Activated naive CD4-positive, alpha-beta T cell treated with anti-CD3 and anti-CD28 coated beads, Interleukin-2, amount 10 ng/mL, durations not matched to agents 7 days and 5 days (primary cell): ENCODE measurements around the gene ABCA2.
A peak's percentile ranks its signal among the peaks of the same experiment; 100 is the strongest.

Source experiments
- CTCF ChIA-PET: fragments of 350-600 bp; sonication (Branson Sonifier 250); formaldehyde crosslinking; loops from one replicate; lab custom pipeline; 2021; ENCODE audit warnings: antibody characterized with exemption; lab: Charles Lee
- DNase-seq: peaks from one replicate; pipeline ENCODE4 v3.0.0-alpha.2; 2020
- H3K27ac Mint-ChIP-seq: one replicate; pipeline ENCODE4 v1.8.0; 2021; ENCODE audit warnings: mild to moderate bottlenecking, moderate library complexity, mixed read lengths
- H3K27me3 Mint-ChIP-seq: one replicate; pipeline ENCODE4 v1.8.0; 2021; ENCODE audit warnings: mild to moderate bottlenecking, mixed read lengths
- H3K36me3 Mint-ChIP-seq: one replicate; pipeline ENCODE4 v1.8.0; 2021; ENCODE audit warnings: mixed read lengths
- H3K4me1 Mint-ChIP-seq: one replicate; pipeline ENCODE4 v1.8.0; 2021; ENCODE audit warnings: mixed read lengths
- H3K4me3 Mint-ChIP-seq: one replicate; pipeline ENCODE4 v1.8.0; 2021; ENCODE audit warnings: mild to moderate bottlenecking, moderate library complexity, mixed read lengths
- H3K9me3 Mint-ChIP-seq: one replicate; pipeline ENCODE4 v1.8.0; 2021; ENCODE audit warnings: mixed read lengths

ABCA2 gene

DNA sequence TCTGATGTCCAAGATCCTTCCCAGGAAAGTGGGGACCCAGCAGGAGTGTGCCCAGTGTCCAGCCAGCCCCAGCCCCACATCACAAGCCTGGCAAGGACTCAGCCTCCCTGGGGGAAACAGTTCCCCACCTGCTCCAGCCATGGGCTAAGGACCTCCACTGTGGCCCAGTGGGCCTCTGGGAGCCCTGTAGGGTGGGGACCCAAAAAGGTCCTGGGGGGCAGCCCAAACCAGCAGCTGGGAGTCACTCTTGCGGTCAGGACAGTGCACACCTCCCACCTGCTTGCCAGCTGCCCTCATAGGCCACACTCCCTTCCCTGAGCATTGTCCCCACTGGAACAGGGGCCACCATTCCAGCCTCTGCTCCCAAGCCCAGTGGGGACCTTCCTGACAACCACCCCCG lies 1.7 kb downstream of the ABCA2 start:
- Mint-ChIP-seq H3K4me3 (no peak overlapping the region), H3K4me1 (peaks cover 37% of the 10 kb centered on the region)

DNA sequence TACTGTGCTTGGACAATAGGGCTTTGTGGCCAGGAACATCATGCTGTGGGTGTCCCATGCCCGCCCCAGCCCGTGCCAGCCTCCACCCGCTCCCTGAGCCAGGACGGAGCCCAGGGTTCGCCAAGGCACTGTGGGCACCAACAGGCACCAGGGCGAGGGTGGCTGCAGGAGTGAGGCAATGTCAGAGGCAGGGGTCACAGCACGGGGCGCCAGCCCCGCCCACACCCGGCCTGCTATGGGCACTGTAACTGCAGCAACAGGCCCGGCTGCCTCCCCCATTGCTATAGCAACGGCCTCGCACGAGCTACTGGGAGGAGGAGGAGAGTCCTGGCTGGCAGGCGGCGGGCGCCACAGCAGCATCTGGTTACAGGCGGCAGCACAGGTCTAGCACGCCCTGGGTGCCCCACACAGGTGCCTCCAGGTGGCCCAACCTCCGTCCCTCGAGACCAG lies 2.5 kb downstream of the ABCA2 start:
- CTCF ChIA-PET = interaction anchor here (1.2 to 2.7 kb wide), 4 partner anchors 9 to 78 kb away, joined by 3 to 13 read pairs (median 4); partner anchors contain the start of gene NPDC1

More for the DNA sequence above, 1.7 kb downstream of the ABCA2 start:
- Mint-ChIP-seq H3K27me3 (peaks cover 31% of the 10 kb centered on the region), H3K36me3 (no peaks in the 10 kb centered on the region), H3K27ac (no peak overlapping the region), H3K9me3 (no peaks in the 10 kb centered on the region)
- CTCF ChIA-PET = interaction anchor here (1.2 to 2.7 kb wide), 4 partner anchors 9 to 79 kb away, joined by 3 to 13 read pairs (median 4); partner anchors contain the start of gene NPDC1
- DNase-seq = no peak

DNA sequence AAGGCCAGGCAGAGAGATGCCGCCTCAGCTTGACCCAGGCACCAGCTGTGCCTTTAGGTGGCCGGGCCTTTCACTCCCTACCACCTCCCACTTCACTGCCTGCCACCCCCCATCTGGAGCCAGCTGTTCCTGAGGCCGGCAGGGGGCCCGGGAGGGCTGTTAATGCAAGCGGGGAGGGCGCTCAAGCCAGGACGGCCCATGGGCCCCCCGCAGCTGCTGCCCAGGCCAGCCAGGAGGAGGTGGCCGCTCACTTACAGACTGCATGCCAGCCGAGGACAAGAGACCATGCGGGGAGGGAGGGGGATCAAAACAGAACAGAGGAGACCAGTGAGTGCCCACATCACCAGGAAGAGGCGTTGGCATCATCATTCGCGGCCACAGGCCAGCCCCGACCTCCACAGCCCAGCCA lies 4.5 kb downstream of the ABCA2 start:
- no peak for DNase-seq

More for the DNA sequence above, 2.5 kb downstream of the ABCA2 start:
- Mint-ChIP-seq H3K27me3 (peaks cover 25% of the 10 kb centered on the region), H3K4me3 (no peak overlapping the region), H3K27ac (no peak overlapping the region), H3K9me3 (no peaks in the 10 kb centered on the region), H3K36me3 (no peaks in the 10 kb centered on the region), H3K4me1 (peaks cover 31% of the 10 kb centered on the region)
- no peak for DNase-seq

DNA sequence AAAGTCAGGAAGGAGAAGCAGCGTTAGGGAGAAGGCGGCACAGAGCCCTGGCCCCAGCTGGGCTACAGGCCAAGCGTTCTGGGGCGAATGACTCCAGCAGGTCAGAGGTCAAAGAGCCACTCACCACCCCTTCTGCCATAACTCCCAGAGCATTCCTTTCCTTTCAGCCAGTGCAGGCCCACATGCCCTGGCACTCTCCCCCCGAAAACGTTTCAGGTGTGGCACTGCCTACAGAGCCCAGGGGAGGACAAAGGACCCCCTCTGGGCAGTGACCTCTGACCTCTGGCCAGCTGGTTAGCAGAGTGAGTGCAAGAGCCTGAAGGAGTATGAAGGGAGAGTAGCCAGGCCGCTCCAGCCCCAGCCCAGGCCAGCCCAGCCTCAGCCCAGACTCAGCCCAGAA lies 4.9 kb downstream of the ABCA2 start:
- H3K36me3 Mint-ChIP-seq = no peaks in the 10 kb centered on the region
- CTCF ChIA-PET = interaction anchor here (0.5 to 1.9 kb wide), 4 partner anchors 12 to 355 kb away, joined by 3 to 7 read pairs (median 3); no protein-coding TSS in a partner anchor
- no peak overlapping the region for H3K27ac Mint-ChIP-seq
- peaks cover 12% of the 10 kb centered on the region for H3K4me1 Mint-ChIP-seq
- no peak overlapping the region for H3K4me3 Mint-ChIP-seq
- no peaks in the 10 kb centered on the region for H3K9me3 Mint-ChIP-seq
- H3K27me3 Mint-ChIP-seq = peaks cover 10% of the 10 kb centered on the region
- DNase-seq = no peak

More for the DNA sequence above, 4.5 kb downstream of the ABCA2 start:
- H3K36me3 Mint-ChIP-seq = no peaks in the 10 kb centered on the region
- CTCF ChIA-PET = interaction anchor here (0.5 to 1.9 kb wide), 4 partner anchors 12 to 354 kb away, joined by 3 to 7 read pairs (median 3); no protein-coding TSS in a partner anchor
- H3K4me1 Mint-ChIP-seq = peaks cover 12% of the 10 kb centered on the region
- H3K27me3 Mint-ChIP-seq = peaks cover 11% of the 10 kb centered on the region
- H3K4me3 Mint-ChIP-seq = no peak overlapping the region
- no peak overlapping the region for H3K27ac Mint-ChIP-seq
- H3K9me3 Mint-ChIP-seq = no peaks in the 10 kb centered on the region

DNA sequence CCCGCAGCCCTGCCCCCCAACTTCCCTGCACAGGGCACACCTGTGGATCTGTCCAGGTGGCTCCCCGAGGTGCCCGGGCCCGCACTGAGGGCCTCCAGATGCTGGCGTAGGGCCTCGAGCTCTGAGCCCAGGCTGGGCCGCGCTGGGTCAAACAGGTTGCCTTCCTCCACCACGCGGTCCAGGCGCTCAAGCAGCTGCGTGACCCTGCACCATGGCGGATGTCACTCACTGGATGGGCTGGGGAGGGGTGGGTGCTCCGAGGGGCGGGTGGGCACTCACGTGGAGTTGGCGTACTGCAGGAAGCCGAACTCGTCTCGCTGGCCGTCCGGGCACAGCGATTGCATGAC lies 5.4 kb downstream of the ABCA2 start:
- DNase-seq = no peak
- no peak overlapping the region for H3K27ac Mint-ChIP-seq
- no peak overlapping the region for H3K4me3 Mint-ChIP-seq
- H3K36me3 Mint-ChIP-seq = no peaks in the 10 kb centered on the region
- CTCF ChIA-PET = interaction anchor here (1.1 to 1.5 kb wide), 2 partner anchors 14 to 23 kb away, joined by 3 read pairs; no protein-coding TSS in a partner anchor
- no peaks in the 10 kb centered on the region for H3K9me3 Mint-ChIP-seq
- H3K27me3 Mint-ChIP-seq = peaks cover 10% of the 10 kb centered on the region
- H3K4me1 Mint-ChIP-seq = peaks cover 12% of the 10 kb centered on the region

DNA sequence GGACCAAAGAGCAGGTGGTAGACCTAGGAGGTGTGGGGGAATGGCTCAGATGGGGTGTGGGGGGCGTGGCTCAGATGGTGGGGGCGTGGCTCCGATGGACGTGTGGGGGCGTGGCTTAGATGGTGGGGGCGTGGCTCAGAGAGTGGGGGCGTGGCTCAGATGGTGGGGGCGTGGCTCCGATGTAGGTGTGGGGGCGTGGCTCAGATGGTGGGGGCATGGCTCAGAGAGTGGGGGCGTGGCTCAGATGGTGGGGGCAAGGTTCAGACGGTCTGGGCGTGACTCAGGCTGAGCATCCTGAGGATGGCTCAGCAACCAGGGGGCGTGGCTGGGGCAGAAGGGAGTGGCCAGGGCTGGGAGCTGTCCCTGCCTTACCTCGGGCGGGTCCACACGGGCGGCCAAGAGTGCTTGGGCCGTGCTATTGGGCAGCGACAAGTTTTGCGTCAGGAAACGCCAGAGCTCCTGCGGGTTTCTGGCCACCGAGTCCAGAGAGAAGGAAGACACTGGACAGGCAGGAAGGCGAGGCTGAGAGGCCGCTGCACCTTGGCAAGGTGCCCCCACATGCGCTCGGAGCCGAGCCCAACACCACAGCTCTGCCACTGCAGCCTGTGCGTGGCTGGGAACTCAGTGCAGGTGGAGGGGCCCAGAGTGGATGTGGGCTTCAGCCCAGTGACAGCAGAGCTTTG lies 5.9 kb downstream of the ABCA2 start:
- DNase-seq = peak; percentile 82
- no peak overlapping the region for H3K4me3 Mint-ChIP-seq
- H3K36me3 Mint-ChIP-seq = no peaks in the 10 kb centered on the region
- H3K9me3 Mint-ChIP-seq = no peaks in the 10 kb centered on the region
- CTCF ChIA-PET = interaction anchor here (1.1 to 3.9 kb wide), 4 partner anchors 8 to 74 kb away, joined by 3 to 22 read pairs (median 3); partner anchors contain the start of gene ABCA2
- peaks cover 10% of the 10 kb centered on the region for H3K4me1 Mint-ChIP-seq
- peaks cover 6% of the 10 kb centered on the region for H3K27me3 Mint-ChIP-seq
- H3K27ac Mint-ChIP-seq = peak overlapping the region; percentile 38

DNA sequence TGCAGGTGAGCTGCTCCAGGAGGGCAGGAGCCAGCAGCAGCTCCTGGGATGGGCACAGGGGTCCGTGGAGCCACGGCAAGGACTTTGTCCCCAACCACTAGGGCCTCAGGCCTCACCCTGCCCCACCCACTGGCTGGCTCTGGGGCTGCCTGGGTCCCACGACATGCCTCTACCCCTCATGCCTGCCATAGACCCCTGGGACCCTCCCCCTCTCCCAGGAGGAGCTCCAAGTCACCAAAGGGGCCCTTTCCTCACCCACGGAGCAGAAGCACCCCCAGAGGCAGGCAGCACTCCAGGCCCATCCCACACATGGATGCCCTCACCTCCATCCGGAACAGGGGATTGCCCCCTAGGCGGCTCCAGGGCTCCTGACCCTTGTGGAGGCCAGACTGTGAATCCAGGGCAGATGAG lies 6.5 kb downstream of the ABCA2 start:
- no peak overlapping the region for H3K4me3 Mint-ChIP-seq
- peaks cover 5% of the 10 kb centered on the region for H3K36me3 Mint-ChIP-seq
- peaks cover 2% of the 10 kb centered on the region for H3K27me3 Mint-ChIP-seq
- no peak overlapping the region for H3K27ac Mint-ChIP-seq
- H3K9me3 Mint-ChIP-seq = no peaks in the 10 kb centered on the region
- CTCF ChIA-PET = interaction anchor here (1.2 to 3.9 kb wide), 3 partner anchors 8 to 74 kb away, joined by 3 to 22 read pairs (median 3); partner anchors contain the start of gene ABCA2
- DNase-seq = no peak
- peaks cover 7% of the 10 kb centered on the region for H3K4me1 Mint-ChIP-seq

DNA sequence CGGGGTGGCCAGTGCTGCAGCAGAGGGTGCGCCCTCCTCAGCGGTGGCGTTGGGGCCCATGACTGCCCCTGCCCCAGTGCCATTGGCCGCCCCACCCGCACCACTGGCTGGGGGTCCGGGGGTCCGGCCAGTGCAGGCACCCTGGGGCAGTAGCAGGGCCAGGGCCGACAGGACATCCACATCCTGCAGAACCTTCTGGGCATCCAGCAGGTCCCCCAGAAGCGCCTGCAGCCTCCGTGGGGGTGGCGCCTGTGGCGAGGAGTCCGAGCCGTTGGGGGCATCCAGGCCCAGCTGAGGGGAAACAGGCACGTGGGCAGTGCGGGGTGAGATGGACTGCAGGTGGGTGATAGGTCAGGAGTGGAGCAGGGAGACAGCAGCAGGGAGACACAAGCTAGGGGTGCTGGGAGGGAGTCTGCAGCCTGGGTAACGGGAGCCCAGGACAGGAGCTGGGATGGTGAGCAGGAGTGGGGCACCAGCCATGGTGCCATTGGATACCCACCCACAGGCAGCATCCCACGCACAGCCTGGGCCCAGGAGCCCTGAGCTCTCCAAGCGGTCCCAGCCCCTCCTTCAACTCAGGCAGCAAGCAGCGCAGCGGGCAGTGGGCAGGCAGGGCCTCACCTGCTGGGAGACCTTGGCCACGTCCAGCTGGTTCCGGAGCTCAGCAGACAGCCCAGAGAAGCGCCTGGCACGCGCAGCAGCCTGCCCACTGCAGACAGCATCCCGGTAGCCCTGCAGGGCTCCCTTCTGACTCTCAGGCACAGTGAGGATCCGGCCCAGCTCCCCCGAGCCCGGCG lies 7.1 kb downstream of the ABCA2 start:
- no peaks in the 10 kb centered on the region for H3K27me3 Mint-ChIP-seq
- no peak overlapping the region for H3K4me3 Mint-ChIP-seq
- H3K27ac Mint-ChIP-seq = no peak overlapping the region
- CTCF ChIA-PET = interaction anchor here (1.2 to 3.9 kb wide), 3 partner anchors 9 to 73 kb away, joined by 3 to 22 read pairs (median 3); partner anchors contain the start of gene ABCA2
- peaks cover 5% of the 10 kb centered on the region for H3K36me3 Mint-ChIP-seq
- no peaks in the 10 kb centered on the region for H3K9me3 Mint-ChIP-seq
- H3K4me1 Mint-ChIP-seq = peaks cover 5% of the 10 kb centered on the region
- no peak for DNase-seq

DNA sequence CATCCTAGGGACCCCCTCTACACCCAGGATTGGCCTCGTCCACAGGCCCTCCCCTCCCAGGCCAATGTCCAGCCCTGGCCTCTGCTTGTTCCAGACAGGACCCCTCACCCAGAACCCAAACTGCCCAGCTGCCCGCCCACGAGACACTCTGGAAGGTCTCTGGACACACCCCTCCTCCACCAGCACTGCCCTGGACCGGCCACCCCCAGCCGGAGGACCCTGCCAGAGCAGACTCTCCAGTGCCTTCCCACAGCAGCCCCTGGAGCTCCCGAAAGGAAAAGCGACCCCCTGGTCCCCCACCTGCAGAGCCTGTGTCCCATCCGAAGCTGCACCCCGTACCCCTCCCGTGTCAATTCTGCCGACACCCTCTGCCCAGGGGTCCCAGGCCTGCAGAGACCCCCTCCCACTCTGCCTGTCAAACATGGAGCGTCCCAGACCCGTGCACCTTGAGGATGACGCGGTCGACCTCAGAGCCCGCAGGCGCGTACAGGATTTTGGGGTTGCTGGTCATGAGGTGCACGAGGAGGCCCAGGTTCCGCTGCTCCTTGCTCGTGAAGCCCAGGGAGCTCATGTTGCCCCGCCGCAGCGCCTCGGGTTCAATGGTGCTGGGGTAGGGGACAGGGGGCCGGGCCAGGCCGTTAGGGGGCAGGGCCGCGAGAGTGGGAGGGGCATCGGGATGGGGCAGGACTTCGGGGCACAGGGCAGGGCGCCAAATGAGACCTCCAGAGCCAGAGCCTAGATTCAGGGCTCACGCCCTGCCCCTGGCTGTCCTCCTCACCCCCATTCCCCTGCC lies 8.0 kb downstream of the ABCA2 start:
- peaks cover 5% of the 10 kb centered on the region for H3K36me3 Mint-ChIP-seq
- DNase-seq = no peak
- no peaks in the 10 kb centered on the region for H3K9me3 Mint-ChIP-seq
- H3K4me1 Mint-ChIP-seq = peaks cover 5% of the 10 kb centered on the region
- no peak overlapping the region for H3K4me3 Mint-ChIP-seq
- no peaks in the 10 kb centered on the region for H3K27me3 Mint-ChIP-seq
- H3K27ac Mint-ChIP-seq = no peak overlapping the region
- CTCF ChIA-PET = interaction anchor here (3.9 kb wide), 1 partner anchor 10 kb away, joined by 22 read pairs; the partner anchor contains the start of gene ABCA2

DNA sequence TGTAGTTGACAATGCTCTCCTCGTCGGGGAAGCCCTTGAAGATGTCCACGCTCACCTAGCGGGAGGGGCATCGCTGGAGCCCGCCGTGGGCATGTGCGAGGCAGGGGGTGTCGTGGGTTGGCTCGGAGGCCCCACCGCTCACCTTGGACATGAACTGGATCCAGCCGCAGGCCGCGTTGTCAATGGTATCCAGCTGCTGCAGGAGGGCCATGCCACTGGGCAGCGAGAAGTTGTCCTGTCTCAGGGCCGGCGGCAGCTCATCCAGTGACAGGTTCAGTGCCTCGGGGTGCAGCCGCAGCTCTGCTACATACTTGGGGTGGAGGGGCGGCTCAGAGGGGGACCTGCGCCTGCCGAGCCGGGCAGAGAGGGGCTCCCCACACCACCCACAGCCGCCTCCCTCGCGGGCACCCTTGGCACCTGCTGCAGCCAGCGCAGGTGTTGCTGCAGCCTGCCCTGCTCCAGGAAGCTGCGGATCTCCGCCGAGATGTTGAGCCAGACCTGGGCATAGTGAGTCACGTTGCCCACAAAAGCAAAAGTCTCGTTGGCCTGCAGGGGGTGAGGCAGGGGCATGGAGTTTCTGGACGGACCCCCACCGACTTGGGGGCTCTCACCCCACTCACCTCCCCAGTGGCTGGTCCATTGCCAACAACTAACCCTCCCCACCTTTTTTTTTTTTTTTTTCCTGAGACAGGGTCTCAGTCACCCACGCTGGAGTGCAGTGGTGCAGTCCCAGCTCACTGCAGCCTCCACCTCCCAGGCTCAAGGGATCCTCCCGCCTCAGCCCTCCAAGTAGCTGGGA lies 9.1 kb downstream of the ABCA2 start:
- Mint-ChIP-seq H3K4me1 (peaks cover 3% of the 10 kb centered on the region), H3K4me3 (no peak overlapping the region), H3K36me3 (peaks cover 8% of the 10 kb centered on the region), H3K27me3 (no peaks in the 10 kb centered on the region), H3K9me3 (no peaks in the 10 kb centered on the region), H3K27ac (no peak overlapping the region)
- CTCF ChIA-PET = interaction anchor here (3.9 kb wide), 1 partner anchor 11 kb away, joined by 22 read pairs; the partner anchor contains the start of gene ABCA2
- no peak for DNase-seq

DNA sequence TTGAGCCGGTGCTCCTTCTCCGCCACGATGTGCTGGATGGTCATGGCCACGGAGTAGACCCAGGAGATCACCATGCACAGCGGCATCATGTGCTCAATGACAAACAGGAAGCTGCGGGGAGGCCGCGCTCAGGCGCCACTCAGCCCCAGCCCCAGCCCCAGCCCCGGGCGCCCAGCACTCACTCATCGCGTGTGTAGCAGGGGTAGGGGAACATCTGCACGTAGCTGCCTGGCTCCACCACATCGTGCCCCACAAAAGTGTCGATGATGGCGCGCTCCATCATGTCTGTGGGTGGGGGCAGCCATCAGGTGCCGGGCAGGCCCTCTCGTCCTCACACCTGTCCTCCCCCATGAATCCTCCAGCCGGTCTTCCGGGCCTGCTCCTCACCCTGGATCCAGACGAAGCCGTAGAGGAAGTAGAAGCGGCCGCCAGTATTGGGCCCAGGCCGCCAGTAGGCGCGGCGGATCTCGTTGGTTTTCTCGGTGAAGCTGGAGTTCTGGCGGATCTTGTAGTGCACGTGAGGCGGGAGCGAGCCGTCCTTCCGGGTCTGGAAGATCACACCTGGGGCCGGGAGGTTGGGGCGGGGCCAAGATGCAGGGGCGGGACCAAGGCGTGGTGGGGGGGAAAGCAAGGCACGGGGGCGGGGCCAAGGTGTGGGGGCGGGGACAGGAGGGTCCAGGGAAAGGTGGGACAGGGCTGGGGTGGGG lies 10.1 kb downstream of the ABCA2 start:
- Mint-ChIP-seq H3K27ac (no peak overlapping the region), H3K36me3 (peaks cover 8% of the 10 kb centered on the region), H3K4me3 (no peak overlapping the region), H3K4me1 (peaks cover 3% of the 10 kb centered on the region), H3K9me3 (no peaks in the 10 kb centered on the region), H3K27me3 (no peaks in the 10 kb centered on the region)
- CTCF ChIA-PET = interaction anchor here (1.0 kb wide), 1 partner anchor 17 kb away, joined by 3 read pairs; no protein-coding TSS in a partner anchor
- DNase-seq = no peak

DNA sequence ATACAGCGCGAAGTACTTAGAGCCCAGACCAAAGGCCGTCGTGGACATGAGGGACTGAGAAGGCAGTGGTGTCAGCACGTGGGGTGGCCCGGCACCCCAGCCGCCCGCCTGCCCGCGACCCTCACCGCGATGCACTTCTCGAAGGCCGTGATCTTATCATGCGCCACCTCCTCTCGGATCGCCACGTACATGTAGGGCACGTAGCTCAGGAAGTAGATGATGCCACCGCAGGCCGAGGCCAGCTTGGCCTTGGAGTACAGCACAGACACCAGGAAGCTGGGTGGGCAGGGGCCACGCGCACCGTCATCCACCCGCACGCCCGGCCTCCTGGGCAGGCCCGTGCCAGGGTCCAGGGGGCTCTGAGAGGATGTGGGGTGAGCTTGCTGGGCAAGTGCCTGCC lies 11.0 kb downstream of the ABCA2 start:
- CTCF ChIA-PET = interaction anchor here (1.0 kb wide), 1 partner anchor 18 kb away, joined by 3 read pairs; no protein-coding TSS in a partner anchor
- DNase-seq = no peak
- no peak overlapping the region for H3K27ac Mint-ChIP-seq
- no peaks in the 10 kb centered on the region for H3K27me3 Mint-ChIP-seq
- peaks cover under 1% of the 10 kb centered on the region for H3K4me1 Mint-ChIP-seq
- peaks cover 8% of the 10 kb centered on the region for H3K36me3 Mint-ChIP-seq
- H3K4me3 Mint-ChIP-seq = no peak overlapping the region
- no peaks in the 10 kb centered on the region for H3K9me3 Mint-ChIP-seq
